GM12872 (cell line): ENCODE data around the gene UQCRQ.

ENCODE experiments used
- TF ChIP-seq, protein P1 (sequence below): IDR thresholded peaks from 3 replicates; pipeline ENCODE4 v1.5.1; 2011; ENCODE audit warnings: low read depth, mild to moderate bottlenecking, low read length, moderate library complexity; ENCODE audit not compliant: insufficient read depth

Gene UQCRQ

DNA sequence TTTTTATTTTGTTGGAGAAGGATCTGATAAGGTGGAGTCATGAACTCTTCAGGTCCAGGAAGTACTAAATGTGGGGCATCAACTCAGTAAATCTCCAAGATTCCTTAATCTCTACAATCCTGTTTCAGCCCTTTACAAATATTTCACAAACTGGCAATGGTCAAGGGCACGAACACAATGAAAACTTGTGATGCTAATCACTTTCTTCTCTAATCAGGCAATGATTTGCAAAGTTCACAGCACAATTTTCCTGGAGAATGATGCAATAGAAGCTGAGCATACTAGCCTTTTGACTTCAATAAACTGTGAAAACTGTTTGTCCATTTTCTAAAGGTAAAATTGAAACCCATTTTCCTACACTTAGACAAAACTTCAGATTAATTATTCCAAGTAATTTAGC is 17.1 kb upstream of the UQCRQ start:
- TF ChIP-seq, protein P1, sequence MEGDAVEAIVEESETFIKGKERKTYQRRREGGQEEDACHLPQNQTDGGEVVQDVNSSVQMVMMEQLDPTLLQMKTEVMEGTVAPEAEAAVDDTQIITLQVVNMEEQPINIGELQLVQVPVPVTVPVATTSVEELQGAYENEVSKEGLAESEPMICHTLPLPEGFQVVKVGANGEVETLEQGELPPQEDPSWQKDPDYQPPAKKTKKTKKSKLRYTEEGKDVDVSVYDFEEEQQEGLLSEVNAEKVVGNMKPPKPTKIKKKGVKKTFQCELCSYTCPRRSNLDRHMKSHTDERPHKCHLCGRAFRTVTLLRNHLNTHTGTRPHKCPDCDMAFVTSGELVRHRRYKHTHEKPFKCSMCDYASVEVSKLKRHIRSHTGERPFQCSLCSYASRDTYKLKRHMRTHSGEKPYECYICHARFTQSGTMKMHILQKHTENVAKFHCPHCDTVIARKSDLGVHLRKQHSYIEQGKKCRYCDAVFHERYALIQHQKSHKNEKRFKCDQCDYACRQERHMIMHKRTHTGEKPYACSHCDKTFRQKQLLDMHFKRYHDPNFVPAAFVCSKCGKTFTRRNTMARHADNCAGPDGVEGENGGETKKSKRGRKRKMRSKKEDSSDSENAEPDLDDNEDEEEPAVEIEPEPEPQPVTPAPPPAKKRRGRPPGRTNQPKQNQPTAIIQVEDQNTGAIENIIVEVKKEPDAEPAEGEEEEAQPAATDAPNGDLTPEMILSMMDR: no peak

DNA sequence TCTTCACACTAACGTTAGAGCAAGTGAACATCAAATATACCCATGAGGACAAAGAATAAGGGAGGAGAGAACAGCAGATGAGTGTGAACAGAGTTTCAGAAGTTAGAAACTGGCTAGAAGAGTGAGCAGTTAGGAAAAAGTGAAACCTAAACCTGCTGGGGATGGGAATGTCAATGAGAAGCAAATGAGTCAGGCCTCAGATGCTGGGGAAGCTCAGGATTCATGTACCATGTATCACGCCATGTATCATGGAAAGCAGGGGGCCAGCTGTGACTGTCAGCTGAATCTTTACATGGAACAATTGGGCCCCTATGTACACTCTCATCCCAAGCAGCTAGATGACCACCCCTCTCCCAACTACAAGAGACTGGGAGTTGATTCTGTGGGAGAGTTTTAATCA is 16.4 kb upstream of the UQCRQ start:
- TF ChIP-seq, protein P1: no peak

DNA sequence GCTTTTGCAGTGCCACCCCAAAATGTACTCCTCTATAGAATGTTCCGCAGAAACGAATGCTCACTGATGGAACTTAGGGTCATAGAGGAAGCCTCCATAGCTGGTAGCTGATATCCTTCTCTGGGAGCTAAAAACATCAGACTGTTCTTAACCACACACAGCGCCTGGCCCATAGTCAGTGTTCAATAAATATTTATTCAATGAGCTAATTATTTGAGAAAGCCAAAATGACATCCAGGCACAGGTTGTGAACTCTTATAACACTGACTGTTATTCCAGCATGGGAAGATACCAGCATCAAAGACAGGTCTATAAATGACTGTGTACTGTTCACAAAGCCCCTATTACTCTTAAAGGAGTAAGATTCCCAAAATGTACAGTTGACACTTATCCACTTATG is 13.1 kb upstream of the UQCRQ start:
- TF ChIP-seq, protein P1: no peak

DNA sequence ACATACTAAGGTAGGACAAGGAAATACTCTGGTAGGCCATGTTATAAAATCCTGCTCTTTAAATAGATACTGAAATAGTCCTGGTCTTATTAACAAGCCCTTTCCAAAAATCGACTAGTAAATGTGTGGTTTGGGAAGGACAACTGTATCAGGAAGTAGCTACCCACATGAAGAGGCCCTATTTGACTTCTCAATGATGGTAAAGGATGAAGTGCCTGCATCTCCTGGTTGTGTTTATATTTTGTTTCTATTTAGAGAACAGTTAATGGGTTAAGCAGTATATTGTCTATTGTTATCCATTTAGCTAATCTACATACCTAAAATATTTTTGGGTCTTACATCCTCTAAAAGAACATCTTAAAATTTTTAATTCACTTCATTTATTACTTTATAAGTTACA is 12.7 kb upstream of the UQCRQ start:
- TF ChIP-seq, protein P1: no peak

DNA sequence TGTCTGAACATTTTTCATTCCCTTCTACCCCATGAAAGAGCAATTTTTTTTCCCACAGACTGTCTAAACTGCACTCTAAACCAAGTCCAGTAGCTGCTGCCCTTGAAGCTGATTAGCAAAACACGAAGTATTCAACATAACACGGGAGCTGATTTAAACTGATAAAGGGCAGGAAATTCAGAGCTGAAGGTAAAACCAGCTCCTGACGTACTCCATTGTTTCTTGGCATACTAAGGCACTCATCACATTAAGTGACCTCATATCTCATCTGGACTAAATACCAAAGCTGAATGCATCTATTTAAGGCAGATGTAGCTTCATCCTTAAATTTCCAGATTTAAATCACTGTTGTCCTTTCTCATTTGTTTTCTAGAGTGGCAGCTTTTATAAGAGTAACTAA is 12.1 kb upstream of the UQCRQ start:
- TF ChIP-seq, protein P1: no peak

DNA sequence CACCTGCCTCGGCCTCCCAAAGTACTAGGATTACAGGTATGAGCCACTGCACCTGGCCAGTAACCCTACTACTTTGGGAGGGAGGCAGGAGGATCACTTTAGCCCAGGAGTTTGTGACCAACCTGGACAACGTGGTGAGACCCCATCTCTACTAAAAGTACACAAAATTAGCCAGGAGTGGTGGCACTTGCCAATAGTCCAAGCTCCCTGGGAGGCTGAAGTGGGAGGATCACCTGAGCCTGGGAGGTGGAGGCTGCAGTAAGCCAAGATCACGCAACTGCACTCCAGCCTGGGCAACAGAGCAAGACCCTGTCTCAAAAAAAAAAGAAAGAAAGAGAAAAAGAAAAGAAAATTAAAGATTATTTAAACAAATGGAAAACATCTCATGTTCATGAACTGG is 10.4 kb upstream of the UQCRQ start:
- TF ChIP-seq, protein P1: no peak

DNA sequence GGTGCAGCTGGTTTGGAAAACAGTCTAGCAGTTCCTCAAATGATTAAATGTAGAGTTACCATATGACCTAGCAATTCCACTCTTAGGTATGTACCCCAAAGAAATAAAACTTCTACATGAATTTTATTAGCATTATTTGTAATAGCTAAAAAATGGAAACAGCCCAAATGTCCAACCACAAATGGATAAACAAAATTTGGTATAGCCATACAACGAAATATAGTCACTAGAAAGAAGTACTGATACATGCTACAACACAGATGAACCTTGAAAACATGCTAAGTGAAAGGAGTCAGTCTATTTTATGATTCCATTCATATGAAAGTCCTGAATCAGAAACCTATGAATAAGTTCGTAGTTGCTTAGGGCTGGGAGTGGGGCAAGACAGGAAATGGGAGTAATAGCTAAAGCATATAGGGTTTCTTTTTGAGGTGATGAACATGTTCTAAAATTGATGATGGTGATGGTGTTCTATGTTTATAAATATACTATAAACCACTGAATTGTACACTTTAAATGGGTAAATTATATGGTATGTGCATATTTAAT is 6.5 kb upstream of the UQCRQ start:
- TF ChIP-seq, protein P1: no peak
